DND-41 (cell line): Measurements from ENCODE around the gene MICAL3.

Experiments used
- ATAC-seq: fragments of 200-7000 bp; cut with Tn5 transposase; 3 replicates; pipeline ENCODE4 v1.9.1; 2021; ENCODE audit warnings: low read depth; ENCODE audit not compliant: insufficient read depth
- DNase-seq: peaks from one replicate; pipeline ENCODE4 v3.0.0-alpha.2; 2020
- H2AFZ ChIP-seq: 2 replicates; pipeline ENCODE4 v1.6.0; 2012; ENCODE audit warnings: low read depth, low read length
- H3K27ac ChIP-seq: 2 replicates; pipeline ENCODE4 v1.5.1; 2012; ENCODE audit warnings: low read length, inconsistent platforms
- H3K27me3 ChIP-seq: fragments of 200-600 bp; sonication (generic); 2 replicates; pipeline ENCODE4 v1.6.0; 2012; ENCODE audit warnings: low read length, mild to moderate bottlenecking, inconsistent platforms; ENCODE audit not compliant: insufficient read depth, poor library complexity
- H3K36me3 ChIP-seq: 2 replicates; pipeline ENCODE4 v1.5.1; 2012; ENCODE audit warnings: low read length, inconsistent platforms; ENCODE audit not compliant: insufficient read depth
- H3K4me1 ChIP-seq: 2 replicates; pipeline ENCODE4 v1.5.1; 2012; ENCODE audit warnings: mild to moderate bottlenecking, low read length; ENCODE audit not compliant: insufficient read depth
- H3K4me2 ChIP-seq: 2 replicates; pipeline ENCODE4 v1.6.0; 2012; ENCODE audit warnings: mild to moderate bottlenecking, moderate library complexity, low read length, inconsistent platforms; ENCODE audit not compliant: insufficient read depth
- H3K4me3 ChIP-seq, 2 experiments: fragments of 200-600 bp in 1 of 2; shearing (Covaris generic) in 1 of 2; 2 replicates each; pipeline ENCODE4 v1.5.1; 2012 to 2016; ENCODE audit warnings: inconsistent platforms in 2 of 2, low read length in 2 of 2, mild to moderate bottlenecking in 2 of 2, low read depth in 1 of 2, moderate library complexity in 1 of 2
- H3K79me2 ChIP-seq: 2 replicates; pipeline ENCODE4 v1.6.0; 2012; ENCODE audit warnings: low read length, inconsistent platforms; ENCODE audit not compliant: insufficient read depth
- H3K9ac ChIP-seq: 2 replicates; pipeline ENCODE4 v1.6.0; 2012; ENCODE audit warnings: low read depth, mild to moderate bottlenecking, inconsistent platforms, low read length, moderate library complexity
- H3K9me3 ChIP-seq: 2 replicates; pipeline ENCODE4 v1.5.1; 2012; ENCODE audit warnings: low read length, moderate library complexity, mild to moderate bottlenecking, inconsistent platforms; ENCODE audit not compliant: insufficient read depth, severe bottlenecking
- H4K20me1 ChIP-seq: 2 replicates; pipeline ENCODE4 v1.6.0; 2012; ENCODE audit warnings: low read length; ENCODE audit not compliant: insufficient read depth
- CTCF ChIP-seq: IDR thresholded peaks from 2 replicates; pipeline ENCODE4 v1.5.1; 2012; ENCODE audit warnings: borderline replicate concordance, low read length, moderate library complexity, mild to moderate bottlenecking; ENCODE audit not compliant: poor library complexity, severe bottlenecking; ENCODE audit errors: extremely low read depth
- EZH2 ChIP-seq: IDR thresholded peaks from 3 replicates; pipeline ENCODE4 v1.6.1; 2012; ENCODE audit warnings: borderline replicate concordance, low read depth, mild to moderate bottlenecking, moderate library complexity, low read length, inconsistent platforms; ENCODE audit not compliant: severe bottlenecking

The MICAL3 gene

GRCh38 chr22:17782158-17782557 is 242.2 kb downstream of the MICAL3 start:
- H4K20me1 ChIP-seq: peaks cover 15% of the 10 kb centered on the region
- no peak overlapping the region for H2AFZ ChIP-seq
- peak overlapping the region; percentile 69; the same call in 1 of the 2 replicates for H3K4me2 ChIP-seq
- H3K36me3 ChIP-seq: no peaks in the 10 kb centered on the region; the same call in 1 of the 2 replicates
- ATAC-seq (no peak), DNase-seq (no peak)
- no peak overlapping the region for H3K9ac ChIP-seq
- peaks cover 52% of the 10 kb centered on the region for H3K4me1 ChIP-seq
- H3K9me3 ChIP-seq: peaks cover 2% of the 10 kb centered on the region
- TF ChIP-seq CTCF (no peak), EZH2 (no peak)
- peak overlapping the region; percentile 89 for H3K27ac ChIP-seq
- no peaks in the 10 kb centered on the region for H3K27me3 ChIP-seq
- H3K4me3 ChIP-seq: no peak overlapping the region
- peaks cover 26% of the 10 kb centered on the region for H3K79me2 ChIP-seq

GRCh38 chr22:17781319-17782031 is 242.9 kb downstream of the MICAL3 start:
- Histone ChIP-seq H3K4me1 (peaks cover 58% of the 10 kb centered on the region), H3K27me3 (no peaks in the 10 kb centered on the region), H3K4me2 (peak overlapping the region; percentile 69), H2AFZ (no peak overlapping the region; the same call in 1 of the 2 replicates), H3K79me2 (peaks cover 28% of the 10 kb centered on the region), H3K4me3 (peak overlapping the region in 1 of 2 experiments; percentile 39; a peak in 1 of 4 replicates), H3K9ac (peak overlapping the region; percentile 40), H4K20me1 (peaks cover 15% of the 10 kb centered on the region), H3K36me3 (no peaks in the 10 kb centered on the region; the same call in 1 of the 2 replicates), H3K9me3 (peaks cover 2% of the 10 kb centered on the region), H3K27ac (peak overlapping the region; percentile 89)
- DNase-seq (peak; percentile 92), ATAC-seq (peak; percentile 79)
- TF ChIP-seq CTCF (no peak), EZH2 (no peak)

- peak overlapping the region; percentile 89 for H3K27ac ChIP-seq
Observed at GRCh38 chr22:17780741-17781318, 243.5 kb downstream of the MICAL3 start.

More at GRCh38 chr22:17780741-17781318, 243.5 kb downstream of the MICAL3 start:
- ATAC-seq (peak; percentile 16), DNase-seq (no peak)
- H3K9ac ChIP-seq: peak overlapping the region; percentile 40
- H3K27me3 ChIP-seq: no peaks in the 10 kb centered on the region
- H3K4me1 ChIP-seq: peaks cover 62% of the 10 kb centered on the region
- TF ChIP-seq EZH2 (no peak), CTCF (no peak)
- peak overlapping the region; percentile 69 for H3K4me2 ChIP-seq
- peak overlapping the region in 1 of 2 experiments; percentile 39; a peak in 1 of 4 replicates for H3K4me3 ChIP-seq
- H3K79me2 ChIP-seq: peaks cover 28% of the 10 kb centered on the region
- H3K9me3 ChIP-seq: peaks cover 2% of the 10 kb centered on the region
- H3K36me3 ChIP-seq: no peaks in the 10 kb centered on the region; the same call in 1 of the 2 replicates
- H2AFZ ChIP-seq: no peak overlapping the region; the same call in 1 of the 2 replicates
- peaks cover 15% of the 10 kb centered on the region for H4K20me1 ChIP-seq
